ENCODE measurements around the gene SPSB3.

DNA sequence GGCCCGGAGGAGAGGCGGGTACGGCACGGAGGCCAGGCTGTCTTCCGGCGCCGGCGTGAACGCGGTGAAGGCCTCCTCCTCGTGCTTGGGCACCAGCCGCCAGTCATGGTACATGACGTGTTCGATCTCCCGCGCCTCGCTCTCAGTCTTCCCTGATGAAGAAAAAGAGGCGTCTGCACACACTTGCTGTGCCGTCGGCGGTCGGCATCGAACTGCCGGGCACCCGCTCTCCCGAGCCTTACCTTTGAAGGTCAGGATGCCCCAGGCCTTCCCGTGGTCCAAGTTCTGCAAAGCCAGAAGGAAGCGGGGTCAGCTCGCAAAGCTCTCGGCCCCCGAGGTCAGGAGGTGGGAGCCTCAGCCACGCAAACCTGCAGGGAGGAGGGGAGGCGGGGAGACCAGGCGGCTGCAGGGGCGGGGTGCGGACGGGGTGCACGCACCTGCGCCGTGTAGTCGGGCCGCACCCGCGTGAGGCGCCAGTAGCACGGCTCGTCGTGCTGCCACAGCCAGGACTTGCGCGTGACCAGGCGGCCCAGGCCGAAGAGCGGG, 9.9 kb downstream of the SPSB3 start, which contains the start of gene EME2:
- TF ChIP-seq, protein P1, sequence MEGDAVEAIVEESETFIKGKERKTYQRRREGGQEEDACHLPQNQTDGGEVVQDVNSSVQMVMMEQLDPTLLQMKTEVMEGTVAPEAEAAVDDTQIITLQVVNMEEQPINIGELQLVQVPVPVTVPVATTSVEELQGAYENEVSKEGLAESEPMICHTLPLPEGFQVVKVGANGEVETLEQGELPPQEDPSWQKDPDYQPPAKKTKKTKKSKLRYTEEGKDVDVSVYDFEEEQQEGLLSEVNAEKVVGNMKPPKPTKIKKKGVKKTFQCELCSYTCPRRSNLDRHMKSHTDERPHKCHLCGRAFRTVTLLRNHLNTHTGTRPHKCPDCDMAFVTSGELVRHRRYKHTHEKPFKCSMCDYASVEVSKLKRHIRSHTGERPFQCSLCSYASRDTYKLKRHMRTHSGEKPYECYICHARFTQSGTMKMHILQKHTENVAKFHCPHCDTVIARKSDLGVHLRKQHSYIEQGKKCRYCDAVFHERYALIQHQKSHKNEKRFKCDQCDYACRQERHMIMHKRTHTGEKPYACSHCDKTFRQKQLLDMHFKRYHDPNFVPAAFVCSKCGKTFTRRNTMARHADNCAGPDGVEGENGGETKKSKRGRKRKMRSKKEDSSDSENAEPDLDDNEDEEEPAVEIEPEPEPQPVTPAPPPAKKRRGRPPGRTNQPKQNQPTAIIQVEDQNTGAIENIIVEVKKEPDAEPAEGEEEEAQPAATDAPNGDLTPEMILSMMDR (conservative IDR thresholded peaks at IDR 0.05; ENCODE audit: low read depth, low read length) = no peak
- TF ChIP-seq POLR2A (IDR thresholded peaks at IDR 0.05; ENCODE audit: low read depth, low read length) (no peak; the same call in 1 of the 2 replicates), MAZ (IDR thresholded peaks at IDR 0.05; ENCODE audit: borderline replicate concordance, low read depth, low read length) (no peak), FOS (IDR thresholded peaks at IDR 0.05; ENCODE audit: low read depth, low read length) (no peak), RAD21 (IDR thresholded peaks at IDR 0.05; ENCODE audit: low read length) (no peak)

All from IMR-90 (cell line).